GM21825 (cell line): ENCODE data around the gene PGLYRP1.

Experiments used
- ATAC-seq: cut with Tn5 transposase; IDR thresholded peaks from one replicate; pipeline ENCODE4 v1.9.1; 2021; ENCODE audit warnings: mild to moderate bottlenecking, moderate library complexity; ENCODE audit not compliant: unreplicated experiment

Gene PGLYRP1

DNA sequence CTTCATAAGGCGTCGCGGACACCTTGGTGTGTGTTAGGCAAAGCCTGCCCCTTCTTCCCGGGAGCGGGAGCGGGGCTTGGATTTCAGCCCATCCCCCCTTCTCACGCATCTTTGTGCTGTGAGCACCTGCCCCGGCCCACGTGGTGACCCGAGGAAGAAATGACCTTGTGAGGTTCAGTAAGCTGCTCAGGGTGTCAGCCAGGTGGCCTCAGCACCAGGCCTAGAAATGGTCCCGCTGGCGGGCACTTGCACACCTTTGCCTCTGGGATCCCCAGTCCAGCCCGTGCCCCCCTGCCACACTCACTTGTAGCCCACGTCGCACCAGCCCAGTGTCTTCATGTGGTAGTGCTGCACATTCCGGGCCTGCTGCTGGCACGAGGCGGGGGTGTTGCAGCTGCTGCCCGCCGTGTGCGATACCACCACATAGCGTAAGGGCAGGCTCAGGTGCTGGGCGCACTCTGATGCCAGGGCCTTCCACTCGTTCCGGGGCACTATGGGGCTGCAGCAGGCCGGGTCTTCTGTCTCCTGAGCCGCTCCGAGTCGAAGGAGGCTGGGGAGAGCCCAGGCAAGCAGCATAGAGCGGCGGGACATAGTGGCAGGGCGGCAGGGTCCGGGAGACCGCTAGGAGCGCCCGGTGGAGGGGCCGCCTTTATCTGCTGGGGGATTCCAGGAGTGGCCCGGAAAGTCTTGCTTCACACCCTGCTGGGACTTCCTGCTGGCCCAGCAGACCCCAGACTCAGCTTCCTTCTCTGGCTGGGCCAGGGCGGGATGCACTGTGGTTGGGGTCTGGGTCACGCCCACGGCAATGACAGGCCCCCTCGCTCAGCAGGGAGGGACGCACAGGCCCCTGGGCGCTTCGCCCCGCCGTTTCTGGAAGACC lies at the start of gene PGLYRP1:
Gene PGLYRP1 (minus strand): TSS at position 623 of the 880 bp plus-strand sequence. CDS start 32 bp downstream, at position 591.
- no peak for ATAC-seq

DNA sequence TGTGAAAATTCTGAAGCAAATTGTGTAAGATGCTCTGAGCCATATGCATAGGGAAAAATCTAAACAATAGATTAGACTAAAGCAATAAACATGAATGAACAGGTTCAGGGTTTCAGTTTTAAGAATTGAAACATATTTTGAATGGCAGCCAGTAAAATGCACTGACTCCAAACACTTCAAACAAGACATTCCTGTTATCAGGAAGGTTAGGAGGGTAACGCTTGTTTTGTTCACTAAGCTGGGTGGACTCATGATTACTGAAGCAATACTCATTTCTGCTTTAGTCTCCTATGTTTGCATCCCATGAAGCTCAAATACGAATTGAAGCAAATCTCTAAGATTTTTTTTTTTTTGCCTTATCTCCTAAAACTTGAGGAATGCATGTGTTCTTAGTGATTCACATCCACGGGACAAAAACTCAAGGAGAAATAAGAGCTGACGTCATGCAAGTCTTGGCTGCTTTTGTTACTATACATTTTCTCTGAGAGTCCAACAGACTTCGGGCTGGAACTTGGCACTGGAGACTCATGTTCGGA lies 47.0 kb upstream of the PGLYRP1 start:
- no peak for ATAC-seq

DNA sequence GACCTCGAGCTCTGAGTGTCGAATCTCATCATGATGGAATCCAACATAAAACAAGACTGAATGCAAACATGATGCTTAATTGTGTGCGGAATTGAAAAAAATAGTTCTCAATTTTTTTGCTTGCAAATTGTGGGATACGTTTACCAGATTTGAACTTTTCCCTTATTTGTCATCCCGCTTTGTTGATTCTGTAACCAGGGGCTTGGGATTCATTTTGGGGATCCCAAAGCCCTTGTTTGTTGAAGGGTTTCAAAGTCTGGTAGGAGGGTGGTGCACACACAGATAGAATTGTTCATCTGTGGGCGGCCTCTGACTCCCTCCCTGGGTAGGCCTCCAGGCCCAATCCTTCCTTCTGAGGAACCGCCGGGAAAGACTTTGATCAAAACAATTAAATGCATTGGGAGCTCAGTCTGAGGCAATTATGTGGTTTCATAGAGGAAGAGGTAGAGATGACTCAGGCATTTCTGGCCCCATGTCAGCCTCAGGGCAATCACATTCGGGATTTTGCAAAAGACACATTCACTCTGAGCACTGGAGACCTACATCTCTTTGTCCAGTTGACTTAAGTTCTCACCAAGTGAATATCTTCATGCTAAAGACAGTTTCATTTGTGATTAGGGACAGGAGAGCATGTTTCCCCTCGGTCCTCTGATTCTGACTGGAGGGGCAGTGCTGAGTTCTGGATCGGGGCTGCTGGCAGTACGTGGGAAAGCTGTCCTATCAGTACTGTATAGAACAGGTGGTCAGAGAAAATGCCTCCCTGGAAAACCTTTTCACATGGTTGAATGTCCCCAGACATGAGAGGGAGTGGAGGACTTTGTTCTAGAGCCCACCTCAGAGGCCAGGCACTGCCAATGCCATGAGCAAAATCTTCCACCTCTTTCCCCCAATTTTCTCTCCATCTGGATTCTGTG lies 45.7 kb upstream of the PGLYRP1 start:
- ATAC-seq, result no peak

DNA sequence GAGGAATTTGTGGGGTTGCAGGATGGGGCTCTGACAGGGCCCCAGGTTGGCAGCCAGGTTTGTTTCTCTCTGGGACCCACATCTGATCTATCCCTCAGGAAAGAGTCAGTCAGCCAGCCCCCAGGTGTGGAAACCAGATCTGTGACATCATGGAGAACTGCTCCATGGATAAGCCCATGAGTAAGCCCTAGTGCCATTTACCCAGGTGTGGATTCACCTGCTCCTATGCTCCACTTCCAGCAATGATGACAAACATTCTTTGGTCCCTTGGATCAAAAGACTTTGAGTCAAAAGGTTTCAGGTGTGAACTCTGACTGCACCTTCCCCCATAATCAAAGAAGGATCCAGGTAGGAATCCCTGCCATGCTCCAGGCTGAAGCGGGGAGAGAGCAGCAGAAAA lies 44.8 kb upstream of the PGLYRP1 start:
- no peak for ATAC-seq

GRCh38 chr19:46066471-46066870 lies 43.6 kb upstream of the PGLYRP1 start:
- ATAC-seq, result no peak

DNA sequence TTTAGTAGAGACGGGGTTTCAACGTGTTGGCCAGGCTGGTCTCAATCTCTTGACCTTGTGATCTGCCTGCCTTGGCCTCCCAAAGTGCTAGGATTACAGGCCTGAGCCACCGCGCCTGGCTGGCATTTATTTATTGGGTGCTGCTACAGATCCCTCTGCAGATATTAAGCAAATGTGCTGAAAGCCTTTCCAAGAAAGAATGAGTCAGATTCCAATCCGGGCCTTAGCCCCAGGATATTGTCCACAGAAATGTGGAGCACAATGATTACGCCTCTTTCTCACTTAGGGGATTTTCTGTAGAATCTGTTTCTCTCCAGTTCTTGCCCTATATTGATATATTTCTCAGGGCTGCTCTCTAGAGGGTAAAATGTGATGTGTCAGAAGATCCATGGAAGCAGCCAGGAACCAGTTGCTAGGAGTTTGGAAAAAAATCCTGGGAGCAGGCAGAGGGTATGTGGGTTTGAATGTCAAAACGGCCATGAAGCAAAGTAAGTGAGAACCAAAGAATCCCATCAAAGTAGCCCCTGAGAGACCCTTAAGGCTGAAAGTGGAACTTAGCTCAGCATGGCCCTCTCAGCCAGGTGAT lies 42.7 kb upstream of the PGLYRP1 start:
- no peak for ATAC-seq

- no peak for ATAC-seq
Observed at GRCh38 chr19:46063201-46063600, 40.3 kb upstream of the PGLYRP1 start.

GRCh38 chr19:46060012-46060411 lies 37.2 kb upstream of the PGLYRP1 start:
- no peak for ATAC-seq

DNA sequence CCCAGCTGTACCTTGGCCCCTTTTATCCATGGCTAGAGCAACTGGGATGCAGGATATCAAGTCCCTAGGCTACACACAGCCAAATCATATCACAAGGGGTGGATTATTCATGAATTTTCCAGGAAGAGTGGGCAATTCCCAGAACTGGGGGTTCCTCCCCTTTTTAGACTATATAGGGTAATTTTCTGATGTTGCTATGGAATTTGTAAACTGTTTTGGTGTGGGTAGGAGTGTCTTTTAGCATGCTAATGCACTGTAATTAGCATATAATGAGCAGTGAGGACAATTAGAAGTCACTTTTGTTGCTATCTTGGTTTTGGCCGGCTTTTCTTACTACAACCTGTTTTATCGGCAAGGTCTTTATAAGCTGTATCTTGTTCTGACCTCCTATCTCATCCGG lies 35.9 kb upstream of the PGLYRP1 start:
- ATAC-seq, result no peak

- no peak for ATAC-seq
Observed at GRCh38 chr19:46056536-46056935, 33.7 kb upstream of the PGLYRP1 start.

GRCh38 chr19:46052896-46053295 lies 30.0 kb upstream of the PGLYRP1 start:
- ATAC-seq, result no peak

- no peak for ATAC-seq
Observed at GRCh38 chr19:46049597-46049996, 26.7 kb upstream of the PGLYRP1 start.

GRCh38 chr19:46043519-46043918 lies 20.7 kb upstream of the PGLYRP1 start:
- ATAC-seq, result no peak

- no peak for ATAC-seq
Observed at GRCh38 chr19:46042252-46042883, 19.5 kb upstream of the PGLYRP1 start.

- ATAC-seq, result no peak
Observed at GRCh38 chr19:46040952-46041500, 18.2 kb upstream of the PGLYRP1 start, which contains the start of gene IGFL4. Gene IGFL4 (minus strand): TSS chr19:46041002. CDS start chr19:46040962, 40 bp downstream.

- no peak for ATAC-seq
Observed at GRCh38 chr19:46040125-46040524, 17.3 kb upstream of the PGLYRP1 start.

- ATAC-seq, result no peak
Observed at GRCh38 chr19:46036744-46037128, 13.9 kb upstream of the PGLYRP1 start.

- ATAC-seq, result no peak
Observed at GRCh38 chr19:46035986-46036743, 13.3 kb upstream of the PGLYRP1 start.

DNA sequence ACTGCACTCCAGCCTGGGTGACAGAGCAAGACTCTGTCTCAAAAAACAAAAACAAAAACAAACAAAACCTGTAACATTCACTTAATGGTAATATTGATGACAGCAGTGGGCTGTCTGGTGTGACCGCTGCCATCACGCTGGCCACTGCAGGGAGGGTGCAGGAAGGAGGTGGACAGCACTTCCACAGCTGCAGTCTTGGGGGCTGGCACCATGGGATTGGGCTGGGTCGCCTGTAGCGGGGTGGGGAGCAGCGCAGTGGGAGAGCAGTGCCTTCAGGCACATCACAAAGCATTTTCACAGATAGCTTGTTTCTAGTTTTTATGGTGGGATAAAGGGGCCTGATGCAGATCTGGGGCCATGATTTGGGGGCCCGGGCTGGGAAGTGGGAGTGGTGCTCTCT lies 12.7 kb upstream of the PGLYRP1 start:
- ATAC-seq, result no peak
